WTC11 (cell line): ENCODE measurements around the gene NFIL3. TPM values are rescaled to one million over a fixed set of nuclear protein-coding genes. Genes with fewer than 3 reads are reported as not detected.

ENCODE experiments used
- ATAC-seq: fragments of 200-7000 bp; cut with Tn5 transposase; 2 replicates; pipeline ENCODE4 v1.10.0; 2021; ENCODE audit warnings: mild to moderate bottlenecking, moderate library complexity
- CTCF ChIA-PET: fragments of 300-600 bp; sonication (Branson Sonifier 250); formaldehyde crosslinking; loops from one replicate; lab custom pipeline; 2021; ENCODE audit warnings: antibody characterized with exemption; lab: Charles Lee
- POLR2A ChIA-PET: fragments of 350-600 bp; sonication (Branson Sonifier 250); formaldehyde crosslinking; loops from one replicate; lab custom pipeline; 2021; ENCODE audit warnings: antibody characterized with exemption; lab: Charles Lee
- DNase-seq: peaks from one replicate; pipeline ENCODE4 v3.0.0; 2021; ENCODE audit warnings: low spot score
- H3K27ac Mint-ChIP-seq: 2 replicates; pipeline ENCODE4 v1.8.0; 2021; ENCODE audit warnings: mixed read lengths
- H3K27me3 Mint-ChIP-seq: 2 replicates; pipeline ENCODE4 v1.8.0; 2021; ENCODE audit warnings: low read depth, mild to moderate bottlenecking, moderate library complexity, mixed read lengths
- H3K36me3 Mint-ChIP-seq: 2 replicates; pipeline ENCODE4 v1.8.0; 2021; ENCODE audit warnings: mixed read lengths
- H3K4me1 Mint-ChIP-seq: 2 replicates; pipeline ENCODE4 v1.8.0; 2022; ENCODE audit warnings: mixed read lengths
- H3K4me3 Mint-ChIP-seq: 2 replicates; pipeline ENCODE4 v1.8.0; 2021; ENCODE audit warnings: mild to moderate bottlenecking, moderate library complexity, mixed read lengths
- H3K9me3 Mint-ChIP-seq: 2 replicates; pipeline ENCODE4 v1.8.0; 2021; ENCODE audit warnings: mixed read lengths
- CREM ChIP-seq: sonication (generic); formaldehyde crosslinking; IDR thresholded peaks from 2 replicates; pipeline ENCODE4 v1.8.1; 2022; ENCODE audit warnings: mild to moderate bottlenecking, missing genetic modification reagents, moderate library complexity
- EMX1 ChIP-seq: fragments of 250-450 bp; sonication (Bioruptor Pico); IDR thresholded peaks from 2 replicates; pipeline ENCODE4 v1.8.0; 2021; ENCODE audit warnings: mild to moderate bottlenecking
- ETV6 ChIP-seq: sonication (generic); formaldehyde crosslinking; IDR thresholded peaks from 2 replicates; pipeline ENCODE4 v1.8.1; 2022; ENCODE audit warnings: mild to moderate bottlenecking, missing genetic modification reagents
- FOXK1 ChIP-seq: sonication (generic); formaldehyde crosslinking; IDR thresholded peaks from 2 replicates; pipeline ENCODE4 v1.8.0; 2022; ENCODE audit warnings: mild to moderate bottlenecking, moderate library complexity, missing genetic modification reagents
- FOXP1 ChIP-seq: sonication (generic); formaldehyde crosslinking; IDR thresholded peaks from 2 replicates; pipeline ENCODE4 v1.8.0; 2022; ENCODE audit warnings: missing genetic modification reagents, mild to moderate bottlenecking, moderate library complexity, borderline replicate concordance
- HMGA2 ChIP-seq: fragments of 250-450 bp; sonication (Bioruptor Pico); IDR thresholded peaks from 2 replicates; pipeline ENCODE4 v1.4.0; 2021; ENCODE audit warnings: mild to moderate bottlenecking, moderate library complexity
- JAZF1 ChIP-seq: fragments of 250-450 bp; sonication (Bioruptor Pico); IDR thresholded peaks from 2 replicates; pipeline ENCODE4 v1.9.0; 2021; ENCODE audit warnings: moderate library complexity, mild to moderate bottlenecking, inconsistent platforms
- NFATC4 ChIP-seq: fragments of 250-450 bp; sonication (Bioruptor Pico); IDR thresholded peaks from 2 replicates; pipeline ENCODE4 v1.9.0; 2021; ENCODE audit warnings: mild to moderate bottlenecking
- NR1H2 ChIP-seq: sonication (generic); formaldehyde crosslinking; IDR thresholded peaks from 2 replicates; pipeline ENCODE4 v1.9.0; 2021; ENCODE audit warnings: mild to moderate bottlenecking, moderate library complexity, missing genetic modification reagents
- TEAD1 ChIP-seq: sonication (generic); formaldehyde crosslinking; IDR thresholded peaks from 2 replicates; pipeline ENCODE4 v1.8.0; 2022; ENCODE audit warnings: mild to moderate bottlenecking, missing genetic modification reagents
- TP53 ChIP-seq: sonication (generic); formaldehyde crosslinking; IDR thresholded peaks from 2 replicates; pipeline ENCODE4 v1.8.1; 2023; ENCODE audit warnings: mild to moderate bottlenecking, missing genetic modification reagents
- ZBTB21 ChIP-seq: sonication (generic); formaldehyde crosslinking; IDR thresholded peaks from 2 replicates; pipeline ENCODE4 v1.8.1; 2023; ENCODE audit warnings: mild to moderate bottlenecking, missing genetic modification reagents, borderline replicate concordance
- ZNF416 ChIP-seq: fragments of 250-450 bp; sonication (Bioruptor Pico); IDR thresholded peaks from 2 replicates; pipeline ENCODE4 v1.9.0; 2021; ENCODE audit warnings: mild to moderate bottlenecking, inconsistent platforms
- total RNA-seq: library from RNA; stranded (reverse); gene quantifications from 3 replicates; pipeline ENCODE4 v1.2.3, GENCODE V29; 2021
- TF ChIP-seq, protein P1 (sequence below): fragments of 250-450 bp; sonication (Bioruptor Pico); IDR thresholded peaks from 2 replicates; pipeline ENCODE4 v1.8.0; 2021; ENCODE audit warnings: mild to moderate bottlenecking
- TF ChIP-seq, protein P2 (sequence below): sonication (generic); formaldehyde crosslinking; IDR thresholded peaks from 2 replicates; pipeline ENCODE4 v1.8.1; 2023; ENCODE audit warnings: mild to moderate bottlenecking, missing genetic modification reagents
- TF ChIP-seq, protein P3 (sequence below): sonication (generic); formaldehyde crosslinking; IDR thresholded peaks from 2 replicates; pipeline ENCODE4 v1.8.1; 2023; ENCODE audit warnings: mild to moderate bottlenecking, missing genetic modification reagents, moderate library complexity
- TF ChIP-seq, protein P4 (sequence below): fragments of 200-600 bp; IDR thresholded peaks from 2 replicates; pipeline ENCODE4 v1.8.0; 2022; ENCODE audit warnings: antibody characterized with exemption
- TF ChIP-seq, protein P5 (sequence below): sonication (generic); formaldehyde crosslinking; IDR thresholded peaks from 2 replicates; pipeline ENCODE4 v1.8.1; 2023; ENCODE audit warnings: mild to moderate bottlenecking, moderate library complexity, missing genetic modification reagents
- TF ChIP-seq, protein P6 (sequence below): sonication (generic); formaldehyde crosslinking; IDR thresholded peaks from 2 replicates; pipeline ENCODE4 v1.8.1; 2022; ENCODE audit warnings: low read depth, mild to moderate bottlenecking, moderate library complexity, missing genetic modification reagents, borderline replicate concordance
- TF ChIP-seq, protein P7 (sequence below): sonication (generic); formaldehyde crosslinking; IDR thresholded peaks from 2 replicates; pipeline ENCODE4 v1.8.1; 2022; ENCODE audit warnings: mild to moderate bottlenecking, moderate library complexity, missing genetic modification reagents

The NFIL3 gene
- total RNA-seq, 1 experiment from 2014 or later = 11.8 TPM

DNA sequence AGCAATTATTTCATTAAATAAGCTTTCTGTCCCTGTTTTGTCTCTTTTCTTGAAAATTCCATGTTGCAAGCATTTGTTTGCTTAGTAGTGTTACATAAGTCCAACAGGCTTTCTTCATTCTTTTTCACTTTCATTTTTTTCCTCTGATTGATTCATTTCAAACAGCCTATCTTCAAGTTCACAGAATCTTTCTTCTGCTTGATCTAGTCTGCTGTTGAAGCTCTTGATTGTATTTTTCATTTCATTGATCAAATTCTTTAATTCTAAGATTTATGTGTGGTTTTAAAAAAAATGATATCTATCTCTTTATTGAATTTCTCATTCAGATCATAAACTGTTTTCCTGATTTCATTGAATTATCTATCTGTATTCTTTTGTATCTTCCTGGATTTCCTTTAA is 20.4 kb upstream of the NFIL3 start (continued):
- TF ChIP-seq, protein P1, sequence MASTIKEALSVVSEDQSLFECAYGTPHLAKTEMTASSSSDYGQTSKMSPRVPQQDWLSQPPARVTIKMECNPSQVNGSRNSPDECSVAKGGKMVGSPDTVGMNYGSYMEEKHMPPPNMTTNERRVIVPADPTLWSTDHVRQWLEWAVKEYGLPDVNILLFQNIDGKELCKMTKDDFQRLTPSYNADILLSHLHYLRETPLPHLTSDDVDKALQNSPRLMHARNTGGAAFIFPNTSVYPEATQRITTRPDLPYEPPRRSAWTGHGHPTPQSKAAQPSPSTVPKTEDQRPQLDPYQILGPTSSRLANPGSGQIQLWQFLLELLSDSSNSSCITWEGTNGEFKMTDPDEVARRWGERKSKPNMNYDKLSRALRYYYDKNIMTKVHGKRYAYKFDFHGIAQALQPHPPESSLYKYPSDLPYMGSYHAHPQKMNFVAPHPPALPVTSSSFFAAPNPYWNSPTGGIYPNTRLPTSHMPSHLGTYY (CRISPR knock-in tag) = no peak
- TF ChIP-seq NFATC4 (CRISPR knock-in tag) (no peak), TEAD1 (no peak), FOXP1 (CRISPR knock-in tag) (no peak), CREM (CRISPR knock-in tag) (no peak)

DNA sequence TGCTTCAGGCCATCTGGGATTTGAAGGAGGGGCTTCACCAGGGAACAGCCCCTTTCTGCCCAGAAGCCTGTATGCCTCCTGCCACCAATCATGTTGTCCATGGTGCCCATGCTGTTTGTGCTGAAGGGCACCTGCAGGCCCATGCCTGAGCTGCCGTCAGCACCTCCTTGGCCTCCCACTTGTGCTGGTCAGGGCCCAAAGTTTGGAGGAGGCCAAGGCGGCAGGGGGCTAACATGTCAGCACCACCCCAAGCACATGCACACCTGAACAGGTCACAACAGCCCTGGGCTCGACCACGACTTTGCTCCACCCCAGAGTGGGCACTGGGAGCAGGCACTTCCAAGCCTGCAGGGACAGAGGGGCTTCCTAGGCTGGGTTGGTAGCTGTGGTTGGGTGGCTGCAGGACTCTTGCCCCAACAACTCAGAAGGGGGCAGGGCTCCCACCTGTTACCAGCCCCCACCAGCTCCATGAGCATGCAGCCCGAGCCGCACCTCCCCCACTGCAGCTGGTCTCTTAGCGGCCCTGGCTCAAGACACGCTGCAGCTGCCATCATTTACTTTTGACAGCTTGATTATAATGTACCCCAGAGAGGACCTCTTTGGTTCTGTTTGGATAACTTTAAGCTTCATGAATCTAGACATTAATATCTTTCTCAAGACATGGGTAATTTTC is 19.8 kb upstream of the NFIL3 start:
- no peaks in the 10 kb centered on the region; the same call in 1 of the 2 replicates for H3K27me3 Mint-ChIP-seq
- peaks cover 11% of the 10 kb centered on the region for H3K9me3 Mint-ChIP-seq
- CTCF ChIA-PET = no interaction called here
- no peak overlapping the region for H3K27ac Mint-ChIP-seq
- peaks cover 7% of the 10 kb centered on the region for H3K4me1 Mint-ChIP-seq
- no peak for ATAC-seq
- peaks cover 8% of the 10 kb centered on the region for H3K36me3 Mint-ChIP-seq
- no peak for DNase-seq
- H3K4me3 Mint-ChIP-seq = no peak overlapping the region
- TF ChIP-seq, protein P2, sequence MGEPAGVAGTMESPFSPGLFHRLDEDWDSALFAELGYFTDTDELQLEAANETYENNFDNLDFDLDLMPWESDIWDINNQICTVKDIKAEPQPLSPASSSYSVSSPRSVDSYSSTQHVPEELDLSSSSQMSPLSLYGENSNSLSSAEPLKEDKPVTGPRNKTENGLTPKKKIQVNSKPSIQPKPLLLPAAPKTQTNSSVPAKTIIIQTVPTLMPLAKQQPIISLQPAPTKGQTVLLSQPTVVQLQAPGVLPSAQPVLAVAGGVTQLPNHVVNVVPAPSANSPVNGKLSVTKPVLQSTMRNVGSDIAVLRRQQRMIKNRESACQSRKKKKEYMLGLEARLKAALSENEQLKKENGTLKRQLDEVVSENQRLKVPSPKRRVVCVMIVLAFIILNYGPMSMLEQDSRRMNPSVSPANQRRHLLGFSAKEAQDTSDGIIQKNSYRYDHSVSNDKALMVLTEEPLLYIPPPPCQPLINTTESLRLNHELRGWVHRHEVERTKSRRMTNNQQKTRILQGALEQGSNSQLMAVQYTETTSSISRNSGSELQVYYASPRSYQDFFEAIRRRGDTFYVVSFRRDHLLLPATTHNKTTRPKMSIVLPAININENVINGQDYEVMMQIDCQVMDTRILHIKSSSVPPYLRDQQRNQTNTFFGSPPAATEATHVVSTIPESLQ (CRISPR knock-in tag) = no peak
- TF ChIP-seq JAZF1 (CRISPR knock-in tag) (no peak), HMGA2 (CRISPR knock-in tag) (no peak), ZBTB21 (CRISPR knock-in tag) (no peak), TP53 (no peak), EMX1 (CRISPR knock-in tag) (no peak), ETV6 (CRISPR knock-in tag) (no peak), TEAD1 (no peak), FOXK1 (no peak), ZNF416 (CRISPR knock-in tag) (no peak), NR1H2 (no peak)
- TF ChIP-seq, protein P3, sequence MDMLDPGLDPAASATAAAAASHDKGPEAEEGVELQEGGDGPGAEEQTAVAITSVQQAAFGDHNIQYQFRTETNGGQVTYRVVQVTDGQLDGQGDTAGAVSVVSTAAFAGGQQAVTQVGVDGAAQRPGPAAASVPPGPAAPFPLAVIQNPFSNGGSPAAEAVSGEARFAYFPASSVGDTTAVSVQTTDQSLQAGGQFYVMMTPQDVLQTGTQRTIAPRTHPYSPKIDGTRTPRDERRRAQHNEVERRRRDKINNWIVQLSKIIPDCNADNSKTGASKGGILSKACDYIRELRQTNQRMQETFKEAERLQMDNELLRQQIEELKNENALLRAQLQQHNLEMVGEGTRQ = no peak
- TF ChIP-seq, protein P4, sequence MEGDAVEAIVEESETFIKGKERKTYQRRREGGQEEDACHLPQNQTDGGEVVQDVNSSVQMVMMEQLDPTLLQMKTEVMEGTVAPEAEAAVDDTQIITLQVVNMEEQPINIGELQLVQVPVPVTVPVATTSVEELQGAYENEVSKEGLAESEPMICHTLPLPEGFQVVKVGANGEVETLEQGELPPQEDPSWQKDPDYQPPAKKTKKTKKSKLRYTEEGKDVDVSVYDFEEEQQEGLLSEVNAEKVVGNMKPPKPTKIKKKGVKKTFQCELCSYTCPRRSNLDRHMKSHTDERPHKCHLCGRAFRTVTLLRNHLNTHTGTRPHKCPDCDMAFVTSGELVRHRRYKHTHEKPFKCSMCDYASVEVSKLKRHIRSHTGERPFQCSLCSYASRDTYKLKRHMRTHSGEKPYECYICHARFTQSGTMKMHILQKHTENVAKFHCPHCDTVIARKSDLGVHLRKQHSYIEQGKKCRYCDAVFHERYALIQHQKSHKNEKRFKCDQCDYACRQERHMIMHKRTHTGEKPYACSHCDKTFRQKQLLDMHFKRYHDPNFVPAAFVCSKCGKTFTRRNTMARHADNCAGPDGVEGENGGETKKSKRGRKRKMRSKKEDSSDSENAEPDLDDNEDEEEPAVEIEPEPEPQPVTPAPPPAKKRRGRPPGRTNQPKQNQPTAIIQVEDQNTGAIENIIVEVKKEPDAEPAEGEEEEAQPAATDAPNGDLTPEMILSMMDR = no peak
- TF ChIP-seq, protein P1 (CRISPR knock-in tag) = no peak
- TF ChIP-seq, protein P5, sequence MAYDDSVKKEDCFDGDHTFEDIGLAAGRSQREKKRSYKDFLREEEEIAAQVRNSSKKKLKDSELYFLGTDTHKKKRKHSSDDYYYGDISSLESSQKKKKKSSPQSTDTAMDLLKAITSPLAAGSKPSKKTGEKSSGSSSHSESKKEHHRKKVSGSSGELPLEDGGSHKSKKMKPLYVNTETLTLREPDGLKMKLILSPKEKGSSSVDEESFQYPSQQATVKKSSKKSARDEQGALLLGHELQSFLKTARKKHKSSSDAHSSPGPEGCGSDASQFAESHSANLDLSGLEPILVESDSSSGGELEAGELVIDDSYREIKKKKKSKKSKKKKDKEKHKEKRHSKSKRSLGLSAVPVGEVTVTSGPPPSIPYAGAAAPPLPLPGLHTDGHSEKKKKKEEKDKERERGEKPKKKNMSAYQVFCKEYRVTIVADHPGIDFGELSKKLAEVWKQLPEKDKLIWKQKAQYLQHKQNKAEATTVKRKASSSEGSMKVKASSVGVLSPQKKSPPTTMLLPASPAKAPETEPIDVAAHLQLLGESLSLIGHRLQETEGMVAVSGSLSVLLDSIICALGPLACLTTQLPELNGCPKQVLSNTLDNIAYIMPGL (CRISPR knock-in tag) = no peak
- TF ChIP-seq, protein P6, sequence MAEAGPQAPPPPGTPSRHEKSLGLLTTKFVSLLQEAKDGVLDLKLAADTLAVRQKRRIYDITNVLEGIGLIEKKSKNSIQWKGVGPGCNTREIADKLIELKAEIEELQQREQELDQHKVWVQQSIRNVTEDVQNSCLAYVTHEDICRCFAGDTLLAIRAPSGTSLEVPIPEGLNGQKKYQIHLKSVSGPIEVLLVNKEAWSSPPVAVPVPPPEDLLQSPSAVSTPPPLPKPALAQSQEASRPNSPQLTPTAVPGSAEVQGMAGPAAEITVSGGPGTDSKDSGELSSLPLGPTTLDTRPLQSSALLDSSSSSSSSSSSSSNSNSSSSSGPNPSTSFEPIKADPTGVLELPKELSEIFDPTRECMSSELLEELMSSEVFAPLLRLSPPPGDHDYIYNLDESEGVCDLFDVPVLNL (CRISPR knock-in tag) = no peak
- TF ChIP-seq, protein P7, sequence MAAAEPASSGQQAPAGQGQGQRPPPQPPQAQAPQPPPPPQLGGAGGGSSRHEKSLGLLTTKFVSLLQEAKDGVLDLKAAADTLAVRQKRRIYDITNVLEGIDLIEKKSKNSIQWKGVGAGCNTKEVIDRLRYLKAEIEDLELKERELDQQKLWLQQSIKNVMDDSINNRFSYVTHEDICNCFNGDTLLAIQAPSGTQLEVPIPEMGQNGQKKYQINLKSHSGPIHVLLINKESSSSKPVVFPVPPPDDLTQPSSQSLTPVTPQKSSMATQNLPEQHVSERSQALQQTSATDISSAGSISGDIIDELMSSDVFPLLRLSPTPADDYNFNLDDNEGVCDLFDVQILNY (CRISPR knock-in tag) = no peak
- POLR2A ChIA-PET = no interaction called here
